IMR-90 (cell line): ENCODE results near the gene LIPI.

Experiments used
- BHLHE40 ChIP-seq: fragments of 150-350 bp; IDR thresholded peaks from 2 replicates; pipeline ENCODE4 v1.6.1; 2016; ENCODE audit warnings: mild to moderate bottlenecking, low read depth, low read length
- CTCF ChIP-seq: conservative IDR thresholded peaks from 2 replicates; pipeline ENCODE4 v1.5.1; 2012; ENCODE audit warnings: mild to moderate bottlenecking, low read depth, low read length, improper control_type of control experiment
- FOS ChIP-seq: fragments of 150-350 bp; IDR thresholded peaks from 2 replicates; pipeline ENCODE4 v1.6.1; 2016; ENCODE audit warnings: low read depth, low read length
- POLR2A ChIP-seq: IDR thresholded peaks from 2 replicates; pipeline ENCODE4 v1.6.1; 2012; ENCODE audit warnings: mild to moderate bottlenecking, low read depth, low read length

GRCh38 chr21:14092834-14093560 lies 117.8 kb downstream of the LIPI start:
- TF ChIP-seq BHLHE40 (no peak), POLR2A (no peak), CTCF (no peak), FOS (no peak)
